ENCODE results near the gene MYO1B. TPM values are rescaled to one million over a fixed set of nuclear protein-coding genes. Genes with fewer than 3 reads are reported as not detected.

MYO1B gene
- total and polyA plus RNA-seq, 2 of the 4 experiments (the other 2 are of a cell fraction): 57.2 to 116 TPM

DNA sequence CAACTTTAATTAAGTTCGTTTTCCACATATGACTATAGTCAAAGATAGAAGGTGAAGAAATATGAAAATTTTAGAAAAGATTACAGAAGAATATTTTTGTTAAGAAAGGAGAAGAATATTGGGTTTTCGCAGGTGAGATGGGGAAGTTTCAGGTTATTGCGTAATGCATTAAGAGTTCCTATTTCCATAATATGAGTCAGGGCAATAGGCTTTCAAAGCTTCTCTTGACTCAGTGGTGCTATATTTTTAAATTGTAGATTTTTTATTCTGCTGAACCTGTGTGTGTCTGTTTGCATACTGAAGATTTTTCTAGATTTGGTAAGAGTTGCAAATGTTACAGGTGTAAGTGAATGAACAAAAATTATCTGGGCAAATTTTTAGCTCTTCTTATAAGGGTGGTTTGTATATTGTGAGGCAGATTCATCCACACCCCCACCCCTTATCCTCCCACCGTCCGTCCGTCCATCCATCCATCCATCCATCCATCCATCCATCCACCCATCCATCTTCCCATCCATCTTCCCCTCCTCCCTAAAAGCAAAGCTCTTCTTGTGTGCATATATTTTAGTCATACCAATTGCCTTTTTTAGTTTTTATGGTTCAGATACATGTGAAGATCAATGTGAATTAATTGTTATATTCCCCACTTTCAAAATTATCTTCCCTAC is 69.6 kb downstream of the MYO1B start:
- Histone ChIP-seq H3K79me1 (ENCODE audit: low read depth in 1 of 2, low read length in 2 of 2) (peaks cover 20 to 67% of the 10 kb centered on the region in 2 experiments), H3K36me3 (ENCODE audit: control insufficient read depth, insufficient read depth, low read length) (no peaks in the 10 kb centered on the region), H3K23ac (ENCODE audit: low read depth, low read length) (no peak overlapping the region), H2BK15ac (ENCODE audit: low read depth, low read length) (no peak overlapping the region), H4K8ac (ENCODE audit: low read depth in 2 of 2, low read length in 2 of 2) (no peak overlapping the region), H2BK120ac (ENCODE audit: low read depth, low read length) (no peak overlapping the region), H4K5ac (ENCODE audit: low read depth, low read length) (no peak overlapping the region), H2AFZ (replicated peaks; ENCODE audit: low read length, poor library complexity) (no peak overlapping the region), H2AK5ac (ENCODE audit: low read depth, low read length) (no peak overlapping the region), H3K4me3 (ENCODE audit: insufficient read depth, low read depth, low read length) (no peak overlapping the region), H3K18ac (ENCODE audit: low read depth, low read length) (no peak overlapping the region), H3K9me3 (ENCODE audit: control insufficient read depth, insufficient read depth, low read length) (no peaks in the 10 kb centered on the region), H3K9ac (ENCODE audit: low read depth, low read length) (no peak overlapping the region), H3K4ac (ENCODE audit: low read depth, low read length) (no peak overlapping the region), H2AK9ac (replicated peaks; ENCODE audit: low read depth, low read length, poor library complexity) (no peak overlapping the region), H3K9me1 (ENCODE audit: insufficient read depth, low read length) (peaks cover 6% of the 10 kb centered on the region), H3K4me2 (ENCODE audit: low read depth, low read length) (no peak overlapping the region), H4K91ac (ENCODE audit: insufficient read depth, low read depth, low read length) (no peak overlapping the region), H3K14ac (replicated peaks; ENCODE audit: low read depth, low read length) (no peak overlapping the region), H2BK20ac (ENCODE audit: low read depth, low read length) (no peak overlapping the region), H3K27ac (ENCODE audit: insufficient read depth, low read length) (no peak overlapping the region), H3K56ac (ENCODE audit: extremely low read depth, insufficient read depth, low read length) (no peak overlapping the region), H3K4me1 (ENCODE audit: control insufficient read depth, insufficient read depth, low read length) (peaks cover 20% of the 10 kb centered on the region), H3K27me3 (ENCODE audit: control insufficient read depth, insufficient read depth, low read length) (no peaks in the 10 kb centered on the region), H2BK5ac (ENCODE audit: low read depth, low read length, poor library complexity, severe bottlenecking) (no peak overlapping the region), H4K20me1 (ENCODE audit: insufficient read depth, low read length) (peaks cover 20% of the 10 kb centered on the region)
- POLR2A ChIA-PET (ENCODE audit: unreplicated experiment): no interaction called here
- CTCF ChIA-PET: no interaction called here
- no peak for TF ChIP-seq MXI1 (IDR thresholded peaks at IDR 0.05; ENCODE audit: borderline replicate concordance, low read depth, low read length)
- TF ChIP-seq CEBPB (IDR thresholded peaks at IDR 0.05; ENCODE audit: low read depth, low read length): peak; percentile 94
- 100% methylated on average over 1 of the region's 6 CpGs for WGBS, 2 experiments (ENCODE audit: extremely low coverage in 2 of 2, insufficient read length in 1 of 2)
- DNase-seq (no peak), ATAC-seq (ENCODE audit: low read depth) (no peak)
- dilution Hi-C loops (cut with HindIII; ENCODE audit: low sequenced_read_pairs, unreplicated experiment) (no loop called here), in situ Hi-C loops (cut with MboI; ENCODE audit: low sequenced_read_pairs) (no loop called here), intact Hi-C loops (cut with micrococcal nuclease) (no loop called here)
- BruUV-seq (replicated peaks): no TSS peak

Data from IMR-90 (cell line).